Measurements from ENCODE around the gene CYP26B1. TPM values are rescaled to one million over a fixed set of nuclear protein-coding genes. Genes with fewer than 3 reads are reported as not detected.

CYP26B1 gene
- total and polyA plus RNA-seq, 2 of the 8 experiments (the other 6 are each of a cell fraction or from before 2014, with no cell fraction given) = 0.06 to 0.69 TPM

DNA sequence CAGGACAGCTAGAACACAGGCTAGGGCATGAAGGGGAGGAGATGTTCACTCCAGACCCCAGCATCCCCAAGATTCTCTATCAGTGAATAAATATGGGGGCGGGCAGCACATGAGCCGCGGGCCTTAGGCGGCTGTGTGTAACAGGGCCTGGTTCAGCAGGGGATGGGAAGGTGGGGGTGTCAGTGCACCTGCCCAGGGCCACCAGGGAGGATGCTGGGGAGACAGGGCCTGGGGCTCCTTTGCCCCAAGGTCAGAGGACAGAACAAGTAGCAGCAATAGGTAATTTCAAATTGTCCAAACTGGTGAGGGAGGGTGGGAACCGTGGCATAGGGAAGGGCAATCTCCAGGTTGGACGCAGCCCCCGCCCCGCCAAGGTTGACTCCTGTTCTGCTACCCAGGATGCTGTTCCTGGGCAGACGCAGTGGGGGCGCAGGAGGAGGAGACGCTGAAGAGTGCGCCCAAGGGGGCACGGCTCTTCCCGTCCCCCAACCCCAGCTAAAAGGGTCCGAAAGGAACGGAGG lies 16.2 kb downstream of the CYP26B1 start (continued):
- TF ChIP-seq SP2 (IDR thresholded peaks at IDR 0.05; ENCODE audit: low read length) (no peak), TBP (IDR thresholded peaks at IDR 0.05; ENCODE audit: low read depth, low read length) (no peak), SP4 (IDR thresholded peaks at IDR 0.05; ENCODE audit: low read length) (no peak)

Data from H1 (cell line).